NB4 (cell line): ENCODE measurements around the gene TAF15.

ENCODE experiments used
- DNase-seq: peaks from one replicate; pipeline ENCODE4 v3.0.0; 2010; ENCODE audit warnings: low read depth
- H3K4me3 ChIP-seq: one replicate; pipeline ENCODE4 v1.5.1; 2011; ENCODE audit warnings: mild to moderate bottlenecking, low read depth, low read length, moderate library complexity
- MYC ChIP-seq: IDR thresholded peaks from 2 replicates; pipeline ENCODE4 v1.6.1; 2011; ENCODE audit warnings: low read depth, low read length
- POLR2A ChIP-seq: IDR thresholded peaks from 2 replicates; pipeline ENCODE4 v1.6.1; 2011; ENCODE audit warnings: mild to moderate bottlenecking; ENCODE audit not compliant: insufficient read length; ENCODE audit errors: extremely low read depth
- TF ChIP-seq, protein P1 (sequence below): IDR thresholded peaks from one replicate; pipeline ENCODE4 v1.5.1; 2012; ENCODE audit warnings: low read depth, low read length
- TF ChIP-seq, protein P2 (sequence below): IDR thresholded peaks from 2 replicates; pipeline ENCODE4 v1.6.1; 2011; ENCODE audit warnings: low read depth, low read length

Gene TAF15

DNA sequence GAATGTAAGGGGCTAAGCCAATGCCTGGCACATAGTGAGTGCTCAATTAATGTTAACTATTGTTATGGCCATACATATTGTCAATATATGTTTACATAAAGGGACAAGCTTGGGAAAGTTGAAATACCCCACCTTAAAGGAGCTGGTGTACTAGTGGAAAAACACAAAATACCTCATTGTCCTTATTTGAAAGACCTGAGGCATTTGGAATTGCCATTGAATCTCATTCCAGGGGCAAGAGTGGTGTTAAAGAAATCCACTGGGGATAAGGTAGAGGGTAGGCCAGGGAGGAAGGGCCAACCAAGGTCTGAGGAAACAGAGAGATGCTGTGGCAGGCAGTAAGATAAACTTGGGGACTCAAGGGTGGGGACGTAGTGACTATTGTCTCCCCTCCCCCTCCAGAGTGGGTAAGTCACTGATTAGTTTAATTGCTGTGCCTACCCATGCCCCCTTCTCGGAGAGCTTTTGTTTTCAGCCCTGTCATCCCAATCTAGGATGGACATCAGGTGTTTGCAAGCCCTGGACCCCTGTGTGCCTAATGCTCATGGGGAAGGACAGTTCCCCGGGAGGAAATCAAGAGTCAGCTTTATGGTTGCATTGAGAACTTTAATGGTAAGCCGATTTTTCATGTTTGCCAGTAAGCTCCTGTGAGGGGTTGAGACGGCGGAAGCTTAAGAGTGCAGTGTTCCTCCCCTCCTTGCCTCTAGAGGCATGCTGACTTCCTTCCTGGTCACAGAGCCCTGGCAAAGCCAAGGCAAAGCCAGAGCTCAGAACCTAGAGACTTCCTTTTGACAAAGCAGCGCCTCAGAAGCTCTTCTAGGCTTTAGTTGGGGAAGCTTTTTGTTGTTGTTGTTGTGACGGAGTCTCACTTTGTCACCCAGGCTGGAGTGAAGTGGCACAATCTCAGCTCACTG, 61.9 kb downstream of the TAF15 start:
- DNase-seq, result peak; percentile 55
- TF ChIP-seq MYC, result no peak
- TF ChIP-seq, protein P1, sequence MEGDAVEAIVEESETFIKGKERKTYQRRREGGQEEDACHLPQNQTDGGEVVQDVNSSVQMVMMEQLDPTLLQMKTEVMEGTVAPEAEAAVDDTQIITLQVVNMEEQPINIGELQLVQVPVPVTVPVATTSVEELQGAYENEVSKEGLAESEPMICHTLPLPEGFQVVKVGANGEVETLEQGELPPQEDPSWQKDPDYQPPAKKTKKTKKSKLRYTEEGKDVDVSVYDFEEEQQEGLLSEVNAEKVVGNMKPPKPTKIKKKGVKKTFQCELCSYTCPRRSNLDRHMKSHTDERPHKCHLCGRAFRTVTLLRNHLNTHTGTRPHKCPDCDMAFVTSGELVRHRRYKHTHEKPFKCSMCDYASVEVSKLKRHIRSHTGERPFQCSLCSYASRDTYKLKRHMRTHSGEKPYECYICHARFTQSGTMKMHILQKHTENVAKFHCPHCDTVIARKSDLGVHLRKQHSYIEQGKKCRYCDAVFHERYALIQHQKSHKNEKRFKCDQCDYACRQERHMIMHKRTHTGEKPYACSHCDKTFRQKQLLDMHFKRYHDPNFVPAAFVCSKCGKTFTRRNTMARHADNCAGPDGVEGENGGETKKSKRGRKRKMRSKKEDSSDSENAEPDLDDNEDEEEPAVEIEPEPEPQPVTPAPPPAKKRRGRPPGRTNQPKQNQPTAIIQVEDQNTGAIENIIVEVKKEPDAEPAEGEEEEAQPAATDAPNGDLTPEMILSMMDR, result peak; percentile 14
- no peak overlapping the region for H3K4me3 ChIP-seq

DNA sequence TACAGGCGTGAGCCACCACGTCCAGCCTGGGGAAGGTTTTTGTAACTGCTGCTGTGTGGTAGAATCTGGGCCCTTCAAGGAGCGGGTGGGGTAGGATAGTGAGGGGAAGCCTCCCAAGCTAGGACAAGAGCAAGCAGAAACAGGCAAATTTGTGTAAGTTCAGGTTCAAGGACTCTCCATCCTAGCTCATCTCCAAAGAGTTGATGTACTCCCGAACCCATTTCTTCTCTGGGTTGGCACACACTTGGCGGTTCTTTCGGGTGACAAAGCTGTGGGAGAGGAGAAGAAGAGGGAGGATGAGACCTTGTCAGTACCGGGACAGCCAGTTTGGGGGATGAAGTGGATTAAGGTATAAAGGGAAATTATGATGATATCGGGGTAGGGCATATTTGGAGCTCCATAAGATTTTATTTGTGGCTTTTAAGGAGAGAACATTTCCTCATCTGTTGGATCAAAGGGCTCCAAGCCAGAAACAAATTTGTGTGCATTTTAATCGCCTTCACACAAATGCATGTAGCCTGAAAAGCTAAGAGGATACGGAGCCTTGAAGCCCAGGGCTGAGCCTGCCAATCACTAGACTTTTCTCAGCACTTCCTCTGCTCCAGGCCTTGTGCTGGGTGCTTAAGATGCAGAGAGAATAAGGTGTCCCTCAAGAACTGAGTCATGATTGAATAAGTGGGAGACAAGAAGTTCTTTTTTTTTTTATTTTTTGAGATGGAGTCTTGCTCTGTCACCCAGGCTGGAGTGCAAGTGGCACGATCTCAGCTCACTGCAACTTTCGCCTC, 63.1 kb downstream of the TAF15 start:
- H3K4me3 ChIP-seq, result no peak overlapping the region
- TF ChIP-seq, protein P2, sequence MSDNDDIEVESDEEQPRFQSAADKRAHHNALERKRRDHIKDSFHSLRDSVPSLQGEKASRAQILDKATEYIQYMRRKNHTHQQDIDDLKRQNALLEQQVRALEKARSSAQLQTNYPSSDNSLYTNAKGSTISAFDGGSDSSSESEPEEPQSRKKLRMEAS, result no peak
- no peak for TF ChIP-seq MYC
- TF ChIP-seq, protein P1, result no peak
- TF ChIP-seq POLR2A, result no peak
- no peak for DNase-seq

DNA sequence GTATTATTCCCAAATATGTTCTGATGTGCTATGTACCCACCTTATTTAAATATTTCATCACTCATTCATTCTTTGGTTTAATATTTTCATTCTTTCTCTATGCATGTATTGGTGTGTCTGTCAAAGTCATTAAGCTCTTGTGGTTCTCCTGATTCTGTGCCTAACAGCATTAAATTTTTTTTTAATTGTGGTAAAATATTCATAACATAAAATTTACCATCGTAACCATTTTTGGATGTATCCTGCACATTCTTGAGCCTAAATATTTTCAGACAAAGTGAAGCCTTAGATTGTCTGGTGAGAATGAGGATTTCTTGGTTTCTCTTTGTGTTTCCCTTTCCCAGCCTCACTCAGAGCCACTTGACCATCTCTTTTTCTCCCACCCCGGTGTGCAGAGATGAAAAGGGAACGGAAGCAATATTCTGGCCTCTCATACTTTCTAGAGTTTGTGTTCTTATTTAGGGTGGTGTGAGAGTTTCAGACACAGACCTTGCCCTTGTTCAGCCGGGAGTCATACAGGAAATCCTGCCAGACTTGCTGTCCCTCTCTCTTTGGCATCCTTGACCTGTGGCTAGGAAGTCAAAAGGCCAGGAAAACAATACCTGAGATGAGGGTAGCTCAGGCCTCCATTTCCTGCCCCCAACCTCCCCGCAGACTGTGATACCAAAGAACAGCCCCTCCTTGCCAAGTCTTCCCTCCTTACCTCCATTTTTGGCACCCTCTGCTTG, 66.0 kb downstream of the TAF15 start:
- DNase-seq, result no peak
- H3K4me3 ChIP-seq, result no peak overlapping the region
- TF ChIP-seq MYC (no peak), POLR2A (no peak)
- TF ChIP-seq, protein P1, result no peak
- TF ChIP-seq, protein P2, result no peak

DNA sequence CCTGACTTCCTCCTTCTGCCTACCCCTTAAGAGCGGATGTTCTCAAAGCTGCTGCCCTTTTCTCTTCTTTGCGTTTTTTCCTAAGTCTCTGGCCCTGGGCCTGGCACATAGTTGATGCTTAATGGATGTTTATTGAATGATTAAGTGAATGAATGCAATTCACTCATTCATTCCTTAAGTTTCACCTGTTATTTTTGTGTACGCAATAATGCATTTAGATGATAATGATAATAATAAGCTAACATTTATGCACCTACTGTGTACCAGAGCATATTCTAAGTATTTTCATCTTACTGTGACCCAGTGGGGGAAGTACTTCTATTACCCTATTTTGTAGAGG, 66.5 kb downstream of the TAF15 start:
- DNase-seq, result no peak
- H3K4me3 ChIP-seq, result no peak overlapping the region
- TF ChIP-seq MYC (no peak), POLR2A (no peak)
- TF ChIP-seq, protein P2, result no peak
- TF ChIP-seq, protein P1, result no peak

DNA sequence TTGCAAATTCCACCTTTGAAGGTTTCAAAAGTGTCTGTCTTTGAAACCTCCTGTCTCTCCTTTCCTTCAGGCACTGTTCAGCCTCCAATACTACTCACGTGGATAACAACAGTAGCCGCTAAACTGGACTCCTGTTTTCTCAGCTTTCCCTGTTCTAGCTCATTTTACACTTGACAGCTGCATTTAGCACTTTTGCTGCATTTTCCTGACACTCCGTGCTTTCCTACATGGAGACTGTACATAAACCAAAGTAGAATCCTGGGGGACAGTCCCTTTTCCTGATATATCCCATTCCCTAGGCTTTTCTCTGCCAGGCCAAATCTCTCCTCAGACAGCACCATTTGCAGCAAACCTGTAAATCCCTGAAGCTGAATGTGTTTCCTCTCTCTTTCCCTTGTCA, 67.2 kb downstream of the TAF15 start:
- no peak for DNase-seq

More for the DNA sequence above, 67.2 kb downstream of the TAF15 start:
- TF ChIP-seq POLR2A, result no peak
- TF ChIP-seq, protein P1, result no peak
- no peak for TF ChIP-seq MYC
- TF ChIP-seq, protein P2, result no peak
- no peak overlapping the region for H3K4me3 ChIP-seq
